ENCODE results near the gene DNAJC15.

Gene DNAJC15

GRCh38 chr13:43088093-43088511 is 64.7 kb downstream of the DNAJC15 start:
- no peak for TF ChIP-seq CTCF (IDR thresholded peaks at IDR 0.05; ENCODE audit: low read depth, low read length)
- Histone ChIP-seq H3K27me3 (ENCODE audit: insufficient read depth, low read depth, severe bottlenecking) (no peaks in the 10 kb centered on the region), H3K4me3 (ENCODE audit: low read depth, low read length) (no peak overlapping the region), H3K27ac (no peak overlapping the region), H3K9me3 (ENCODE audit: severe bottlenecking) (no peaks in the 10 kb centered on the region), H3K36me3 (no peaks in the 10 kb centered on the region)
- no peak for DNase-seq

- TF ChIP-seq CTCF (IDR thresholded peaks at IDR 0.05; ENCODE audit: low read depth, low read length) = no peak
- H3K27ac ChIP-seq = no peak overlapping the region
- no peaks in the 10 kb centered on the region for H3K9me3 ChIP-seq (ENCODE audit: severe bottlenecking)
- no peak overlapping the region for H3K4me3 ChIP-seq (ENCODE audit: low read depth, low read length)
- H3K36me3 ChIP-seq = no peaks in the 10 kb centered on the region
- H3K27me3 ChIP-seq (ENCODE audit: insufficient read depth, low read depth, severe bottlenecking) = no peaks in the 10 kb centered on the region
- no peak for DNase-seq
These were observed 66.6 kb downstream of the DNAJC15 start for GRCh38 chr13:43089912-43090498.

GRCh38 chr13:43094901-43095300 is 71.5 kb downstream of the DNAJC15 start:
- TF ChIP-seq CTCF (IDR thresholded peaks at IDR 0.05; ENCODE audit: low read depth, low read length) = no peak
- no peak for DNase-seq
- no peak overlapping the region for H3K4me3 ChIP-seq (ENCODE audit: low read depth, low read length)

GRCh38 chr13:43095771-43096719 is 72.7 kb downstream of the DNAJC15 start:
- no peak for DNase-seq
- no peak for TF ChIP-seq CTCF (IDR thresholded peaks at IDR 0.05; ENCODE audit: low read depth, low read length)
- no peaks in the 10 kb centered on the region for H3K36me3 ChIP-seq
- no peaks in the 10 kb centered on the region for H3K27me3 ChIP-seq (ENCODE audit: insufficient read depth, low read depth, severe bottlenecking)
- no peak overlapping the region for H3K4me3 ChIP-seq (ENCODE audit: low read depth, low read length)
- no peak overlapping the region for H3K27ac ChIP-seq
- H3K9me3 ChIP-seq (ENCODE audit: severe bottlenecking) = no peaks in the 10 kb centered on the region

More at GRCh38 chr13:43094901-43095300, 71.5 kb downstream of the DNAJC15 start:
- Histone ChIP-seq H3K27me3 (ENCODE audit: insufficient read depth, low read depth, severe bottlenecking) (no peaks in the 10 kb centered on the region), H3K9me3 (ENCODE audit: severe bottlenecking) (no peaks in the 10 kb centered on the region), H3K36me3 (no peaks in the 10 kb centered on the region), H3K27ac (no peak overlapping the region)

GRCh38 chr13:43100667-43101066 is 77.3 kb downstream of the DNAJC15 start:
- no peak overlapping the region for H3K4me3 ChIP-seq (ENCODE audit: low read depth, low read length)
- no peaks in the 10 kb centered on the region for H3K9me3 ChIP-seq (ENCODE audit: severe bottlenecking)
- H3K27me3 ChIP-seq (ENCODE audit: insufficient read depth, low read depth, severe bottlenecking) = no peaks in the 10 kb centered on the region
- TF ChIP-seq CTCF (IDR thresholded peaks at IDR 0.05; ENCODE audit: low read depth, low read length) = no peak
- no peaks in the 10 kb centered on the region for H3K36me3 ChIP-seq
- H3K27ac ChIP-seq = no peak overlapping the region
- no peak for DNase-seq
